Limb (tissue), 2 donors: Measurements from ENCODE around the gene SPTBN4.
A peak's percentile ranks its signal among the peaks of the same experiment; 100 is the strongest.
"Not testable (repeated sequence)": the region's sequence is repeated elsewhere in the genome, so short reads cannot be mapped to it uniquely, and the experiment has no call there.

ENCODE experiments used
- DNase-seq, 2 donors: peaks; one replicate each; pipeline ENCODE4 v3.0.0-alpha.2; 2016; ENCODE audit errors: extremely low spot score in 2 of 2

SPTBN4 gene

GRCh38 chr19:40502647-40503319, 36.0 kb downstream of the SPTBN4 start:
- no peak for DNase-seq

- DNase-seq = peak in 1 of 2 donors; percentile 50
Measured at GRCh38 chr19:40503320-40503695, 36.5 kb downstream of the SPTBN4 start.

GRCh38 chr19:40506099-40506498, 39.3 kb downstream of the SPTBN4 start:
- DNase-seq = no peak

GRCh38 chr19:40507892-40508291, 41.1 kb downstream of the SPTBN4 start:
- no peak for DNase-seq

GRCh38 chr19:40508739-40509260, 42.0 kb downstream of the SPTBN4 start:
- DNase-seq = no peak

- no peak for DNase-seq
Measured at GRCh38 chr19:40510526-40511115, 43.8 kb downstream of the SPTBN4 start.

- DNase-seq = no peak
Measured at GRCh38 chr19:40511487-40511886, 44.7 kb downstream of the SPTBN4 start.

- no peak for DNase-seq
Measured at GRCh38 chr19:40512110-40512472, 45.3 kb downstream of the SPTBN4 start.

GRCh38 chr19:40512473-40513344, 45.9 kb downstream of the SPTBN4 start:
- peak in 1 of 2 donors; percentile 45 for DNase-seq

GRCh38 chr19:40513345-40513678, 46.5 kb downstream of the SPTBN4 start:
- DNase-seq = no peak

- no peak for DNase-seq
Measured at GRCh38 chr19:40513741-40514315, 47.0 kb downstream of the SPTBN4 start.

GRCh38 chr19:40517248-40517647, 50.4 kb downstream of the SPTBN4 start:
- no peak for DNase-seq

GRCh38 chr19:40519352-40520322, 52.8 kb downstream of the SPTBN4 start:
- DNase-seq = no peak

GRCh38 chr19:40521276-40521675, 54.5 kb downstream of the SPTBN4 start:
- no peak for DNase-seq

- not testable (repeated sequence) for DNase-seq
Measured at GRCh38 chr19:40521900-40522299, 55.1 kb downstream of the SPTBN4 start.

GRCh38 chr19:40523322-40524047, 56.7 kb downstream of the SPTBN4 start:
- no peak for DNase-seq

- DNase-seq = no peak
Measured at GRCh38 chr19:40524133-40524549, 57.3 kb downstream of the SPTBN4 start.

- DNase-seq = no peak
Measured at GRCh38 chr19:40524655-40525054, 57.9 kb downstream of the SPTBN4 start.

- no peak for DNase-seq
Measured at GRCh38 chr19:40525234-40526051, 58.6 kb downstream of the SPTBN4 start.
